Measurements from ENCODE around the gene TMEM256.
A peak's percentile ranks its signal among the peaks of the same experiment; 100 is the strongest.

The TMEM256 gene

DNA sequence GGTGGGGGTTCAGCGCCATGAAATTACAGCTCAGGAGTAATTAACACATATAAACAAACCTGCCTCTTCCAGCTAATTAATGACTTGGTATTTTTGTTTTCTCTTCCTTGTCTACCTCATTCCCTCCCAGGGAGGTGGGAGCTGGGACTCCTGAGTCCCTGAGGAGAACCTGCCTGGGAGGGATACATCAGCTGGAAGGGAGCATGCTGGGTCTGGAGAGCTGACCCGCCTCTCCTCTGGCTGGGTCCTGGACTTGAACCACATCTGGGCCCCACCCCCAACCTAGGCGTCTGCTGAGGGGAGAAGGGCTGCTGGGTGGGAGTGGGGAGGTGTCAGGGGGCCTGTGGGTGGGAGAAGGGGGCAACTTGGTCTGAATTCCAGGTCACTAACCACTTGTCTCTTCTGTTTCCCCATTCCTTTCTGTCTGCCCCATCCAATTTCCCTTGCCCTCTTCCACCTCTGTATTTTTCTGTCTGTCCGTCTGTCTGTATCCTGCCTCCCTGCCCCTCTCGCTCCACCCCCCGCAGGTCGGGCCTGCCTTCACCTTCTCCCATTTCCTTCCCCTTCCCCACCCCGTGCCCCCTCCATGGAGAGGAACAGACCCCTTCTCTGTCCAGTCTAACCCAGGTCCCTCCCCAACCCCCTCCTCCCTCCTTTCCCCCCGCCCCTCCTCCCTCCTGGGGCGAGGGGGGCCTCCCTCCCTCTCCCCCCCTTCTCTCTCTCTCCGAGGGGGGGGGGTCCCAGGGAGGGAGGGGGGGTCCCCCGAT, 3.8 kb upstream of the TMEM256 start, which contains the start of gene NLGN2:
TSS of gene NLGN2 (plus strand) at position 361 of the 767 bp plus-strand sequence. CDS start 411 bp downstream, outside the sequence.
- no peak for DNase-seq

GRCh38 chr17:7407082-7407481, 3.2 kb upstream of the TMEM256 start:
- DNase-seq = no peak

DNA sequence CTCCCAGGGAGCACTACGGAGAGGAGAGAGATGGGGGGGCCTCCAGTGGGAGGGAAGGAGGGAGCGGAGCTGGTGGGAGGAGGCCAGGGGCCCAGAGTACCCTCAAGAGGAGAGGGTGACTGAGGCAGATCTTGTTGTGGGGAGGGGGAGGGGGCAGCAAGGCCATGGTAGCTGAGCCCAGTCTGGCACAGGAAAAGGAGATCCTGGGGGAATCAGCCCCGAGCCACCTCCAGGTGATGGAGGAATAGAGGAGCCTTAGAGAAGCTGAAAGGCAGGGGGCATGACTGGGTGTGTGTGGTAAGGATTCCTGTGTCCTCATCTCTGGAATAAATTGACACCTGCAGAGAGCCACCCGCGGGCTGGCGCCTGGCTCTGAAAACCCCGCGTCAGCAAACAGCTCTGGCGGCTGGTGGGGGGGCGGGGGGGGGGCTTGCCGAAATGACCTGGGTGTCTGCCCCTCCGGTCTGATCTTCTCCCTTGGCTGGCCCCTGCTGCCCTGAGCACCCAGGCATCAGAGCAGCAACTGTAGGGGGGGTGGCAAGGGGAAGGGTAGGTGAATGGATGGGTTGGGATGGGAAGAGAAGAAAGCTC, 2.4 kb upstream of the TMEM256 start:
- no peak for DNase-seq

- no peak for DNase-seq
These were observed 1.7 kb upstream of the TMEM256 start for GRCh38 chr17:7405350-7406234.

DNA sequence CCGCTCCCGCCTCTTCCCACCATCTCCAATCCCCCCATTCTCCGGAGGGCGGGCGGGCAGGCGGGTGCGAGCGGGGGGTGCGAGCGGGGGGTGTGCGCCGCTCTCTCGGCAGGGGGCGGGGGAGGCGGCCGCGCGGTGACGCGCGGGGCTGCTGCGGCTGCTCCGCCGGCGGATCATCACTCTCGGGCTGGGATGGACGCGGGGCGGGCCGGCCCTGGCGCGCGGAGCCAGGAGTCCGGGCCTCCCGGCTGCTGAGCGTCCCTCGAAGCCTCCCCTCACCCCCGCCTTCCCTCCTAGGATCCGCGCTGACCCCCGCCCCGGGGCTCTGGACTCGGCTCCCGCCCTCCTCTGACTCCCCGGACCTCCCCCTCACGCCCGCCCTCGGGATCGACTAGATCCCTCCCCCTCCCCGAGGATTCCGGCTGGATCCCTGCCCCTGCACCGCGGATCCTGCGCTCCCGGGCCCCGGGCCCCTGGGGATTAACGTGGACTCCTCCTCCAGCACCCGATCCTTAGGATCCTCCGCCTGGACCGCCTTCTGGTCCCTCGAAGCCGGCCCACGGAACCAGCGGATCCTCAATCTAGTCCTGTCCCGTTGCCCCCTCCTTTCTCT, 946 bp upstream of the TMEM256 start:
- peak; percentile 48 for DNase-seq

DNA sequence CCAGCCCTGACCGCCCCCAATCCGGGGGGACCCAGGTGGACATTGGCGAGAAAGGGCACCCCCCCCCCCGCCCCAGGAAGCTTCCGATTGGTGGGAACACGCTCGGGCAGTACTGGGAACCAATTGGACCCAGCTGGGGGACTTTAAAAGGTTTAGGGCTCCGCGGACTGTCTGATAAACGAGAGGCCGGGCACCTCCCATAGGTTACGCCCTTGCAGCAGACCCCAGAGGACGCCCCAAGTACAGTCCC, 245 bp downstream of the TMEM256 start:
- DNase-seq = no peak

GRCh38 chr17:7403043-7403726, 712 bp downstream of the TMEM256 start:
- no peak for DNase-seq

DNA sequence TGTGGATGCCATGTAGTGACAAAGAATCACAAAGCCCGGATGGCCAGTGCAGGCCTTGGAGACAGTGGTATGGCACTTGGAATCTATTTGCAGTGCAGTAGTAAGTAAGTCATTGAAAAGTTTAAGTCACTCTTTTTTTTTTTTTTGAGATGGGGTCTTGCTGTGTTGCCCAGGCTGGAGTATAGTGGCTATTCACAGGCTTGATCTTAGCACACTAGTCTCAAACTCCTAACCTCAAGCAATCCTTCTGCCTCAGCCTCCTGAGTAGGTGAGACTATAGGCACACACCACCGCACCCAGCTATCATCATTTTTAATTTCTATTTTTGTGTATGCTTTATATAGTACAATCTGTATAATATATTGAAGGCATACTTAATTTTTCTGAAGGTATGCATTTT, 5.3 kb downstream of the TMEM256 start:
- no peak for DNase-seq

DNA sequence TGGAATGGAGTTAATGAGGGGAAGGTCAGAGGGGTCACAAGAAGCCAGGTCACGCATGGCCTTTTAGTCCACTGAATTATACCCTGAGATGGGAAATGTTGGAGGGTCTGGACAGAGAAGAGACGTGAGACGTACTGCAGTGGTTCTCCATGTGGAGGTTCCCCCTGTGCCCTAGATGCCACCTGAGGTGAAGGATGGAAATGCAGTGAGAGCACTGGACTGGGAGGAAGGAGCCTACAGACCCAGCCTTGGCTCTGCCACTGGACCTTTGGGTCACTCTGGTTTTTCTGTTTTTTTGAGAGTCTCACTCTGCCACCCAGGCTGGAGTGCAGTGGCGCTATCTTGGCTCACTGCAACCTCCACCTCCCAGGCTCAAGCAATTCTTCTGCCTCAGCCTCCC, 7.8 kb downstream of the TMEM256 start:
- DNase-seq = no peak

- DNase-seq = peak; percentile 88
These were observed 9.3 kb downstream of the TMEM256 start, which contains the start of gene PLSCR3 for GRCh38 chr17:7394452-7395191. Gene PLSCR3 (minus strand): TSS chr17:7394525. CDS start chr17:7394110, 415 bp downstream.

- no peak for DNase-seq
These were observed 10.1 kb downstream of the TMEM256 start for GRCh38 chr17:7393613-7394451.

- DNase-seq = no peak
These were observed 10.9 kb downstream of the TMEM256 start for GRCh38 chr17:7392696-7393612.

DNA sequence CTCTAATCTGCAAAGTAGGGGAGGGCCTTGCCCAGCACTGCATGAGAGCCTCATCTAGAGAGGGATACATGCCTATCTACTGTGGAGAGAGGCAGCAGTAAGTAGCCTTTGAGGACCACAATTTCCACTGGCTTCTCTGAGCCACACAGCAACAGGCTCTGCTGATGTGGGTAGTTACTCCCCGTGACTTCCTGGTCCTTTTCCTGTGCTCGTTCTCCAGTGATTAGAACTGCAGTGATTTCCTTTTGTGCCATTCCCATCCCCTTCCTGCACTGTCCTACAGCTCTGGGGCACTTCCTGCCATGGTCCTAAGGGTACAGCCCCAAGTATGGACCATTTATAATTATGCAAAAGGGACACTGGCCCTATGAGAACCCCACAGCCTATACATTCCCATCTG, 12.6 kb downstream of the TMEM256 start:
- DNase-seq = no peak

DNA sequence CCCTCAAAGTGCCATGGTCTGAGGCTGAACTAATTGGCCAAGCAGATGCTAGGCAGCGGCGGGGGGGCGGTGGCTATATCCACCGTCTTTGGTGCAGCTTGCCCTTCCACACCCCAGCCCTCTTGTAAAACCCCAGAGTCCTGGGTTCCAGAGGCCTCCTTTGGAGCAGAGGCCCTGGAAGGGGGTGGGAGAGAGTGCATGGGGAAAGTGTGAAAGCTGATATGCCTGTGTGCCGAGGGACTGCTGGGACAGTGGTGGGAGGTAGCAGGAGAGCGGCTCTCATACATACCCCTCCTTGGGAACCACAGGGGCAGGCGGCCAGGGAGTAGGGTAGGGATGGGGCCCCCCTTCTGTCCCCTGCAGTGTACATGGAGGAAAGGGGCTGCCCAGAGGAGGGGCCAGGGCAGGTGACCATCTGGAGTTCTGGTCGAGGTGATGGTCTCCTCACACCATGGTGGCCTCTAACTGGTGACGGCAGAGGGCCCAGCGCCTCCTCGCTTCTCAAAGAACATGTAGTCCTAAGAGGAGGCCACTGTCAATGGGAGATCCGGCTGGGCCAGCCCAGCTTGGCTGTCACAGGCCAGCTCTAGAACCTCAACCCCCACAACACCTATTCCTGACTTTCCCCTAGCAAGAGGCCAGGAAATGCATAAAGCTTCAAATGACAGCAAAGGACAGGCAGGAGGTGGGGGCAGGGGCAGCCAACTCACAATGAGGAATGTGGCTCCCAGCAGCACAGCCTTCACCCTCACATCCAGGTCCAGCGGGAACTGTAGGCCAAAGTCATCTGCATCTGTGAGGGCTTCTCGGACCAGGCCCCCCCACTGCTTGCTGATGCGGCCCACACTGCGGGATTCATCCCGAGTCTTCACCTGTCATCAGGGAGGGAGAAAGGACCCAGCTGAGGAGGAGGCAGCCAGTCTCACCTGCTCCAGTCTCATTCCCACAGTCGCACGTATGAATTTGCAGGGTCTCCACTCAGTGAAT, 13.7 kb downstream of the TMEM256 start:
- no peak for DNase-seq

DNA sequence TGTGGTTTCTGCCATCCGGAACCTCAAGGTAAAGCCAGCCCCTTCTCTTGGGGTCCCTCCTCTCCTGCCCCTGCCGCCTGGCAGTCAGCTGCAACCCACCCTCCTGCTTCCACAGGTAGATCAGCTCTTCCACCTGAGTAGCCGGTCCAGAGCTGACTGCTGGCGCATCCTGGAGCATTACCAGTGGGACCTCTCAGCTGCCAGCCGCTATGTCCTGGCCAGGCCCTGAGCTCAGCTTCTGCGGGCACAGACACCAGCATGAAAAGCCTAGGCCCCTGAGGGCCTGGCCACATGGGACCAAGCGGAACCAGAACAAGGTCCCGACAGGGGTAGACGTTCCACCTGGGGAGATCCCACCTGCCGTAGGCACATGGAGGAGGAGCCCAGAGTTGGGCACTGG, 15.0 kb downstream of the TMEM256 start:
- no peak for DNase-seq

DNA sequence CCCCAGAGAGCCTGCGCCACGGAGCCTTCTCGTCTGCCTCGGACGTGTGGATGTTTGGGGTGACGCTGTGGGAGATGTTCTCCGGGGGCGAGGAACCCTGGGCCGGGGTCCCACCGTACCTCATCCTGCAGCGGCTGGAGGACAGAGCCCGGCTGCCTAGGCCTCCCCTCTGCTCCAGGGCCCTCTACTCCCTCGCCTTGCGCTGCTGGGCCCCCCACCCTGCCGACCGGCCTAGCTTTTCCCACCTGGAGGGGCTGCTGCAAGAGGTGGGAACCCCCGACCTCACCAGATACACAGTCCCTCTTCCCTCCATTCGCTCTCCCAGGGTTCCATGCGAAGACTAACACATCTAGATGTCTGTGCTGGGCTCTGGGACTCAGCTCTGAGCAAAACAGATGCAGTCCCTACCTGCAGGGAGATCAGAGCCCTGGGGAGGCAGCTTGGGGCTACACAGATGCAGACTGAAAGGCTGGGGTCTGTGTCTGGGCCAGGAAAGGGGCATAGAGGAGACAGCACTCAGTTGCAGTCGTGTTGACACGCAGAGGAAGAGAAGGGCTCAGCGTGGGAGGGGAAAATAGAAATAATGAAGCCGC, 19.3 kb downstream of the TMEM256 start:
- no peak for DNase-seq

GRCh38 chr17:7383742-7384488, 20.0 kb downstream of the TMEM256 start:
- DNase-seq = peak; percentile 78

GRCh38 chr17:7383371-7383741, 20.5 kb downstream of the TMEM256 start:
- no peak for DNase-seq
